ENCODE measurements around the gene CFAP45. TPM values are rescaled to one million over a fixed set of nuclear protein-coding genes. Genes with fewer than 3 reads are reported as not detected.

The CFAP45 gene
- total and polyA plus RNA-seq, 3 experiments from 2014 or later = 0.18 to 1.2 (median 0.75) TPM

DNA sequence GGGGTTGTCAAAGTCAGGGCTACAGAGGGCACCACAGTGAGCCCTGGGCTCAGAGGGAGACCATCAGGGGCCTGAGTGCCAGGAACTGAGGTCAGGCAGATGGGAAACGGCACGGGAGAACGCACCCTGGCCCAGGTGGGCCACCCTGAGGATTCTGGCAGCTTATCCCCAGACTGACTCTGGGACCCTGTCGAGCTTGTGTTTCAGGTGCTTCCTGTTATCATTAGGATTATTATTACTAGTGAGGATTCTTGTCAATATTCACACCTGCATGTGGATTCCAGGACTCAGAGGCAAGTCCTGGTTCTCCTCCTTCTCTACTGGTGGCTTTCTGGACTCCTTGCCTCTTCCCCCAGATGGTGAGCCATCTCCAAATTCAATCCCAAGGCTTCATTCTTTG lies 52.7 kb downstream of the CFAP45 start:
- Histone ChIP-seq H3K4me1 (ENCODE audit: insufficient read depth, low read length) (no peaks in the 10 kb centered on the region), H3K36me3 (ENCODE audit: insufficient read depth, low read length) (no peaks in the 10 kb centered on the region), H3K9me3 (ENCODE audit: low read length) (no peaks in the 10 kb centered on the region), H3K27me3 (ENCODE audit: insufficient read depth, low read length, poor library complexity, severe bottlenecking) (no peaks in the 10 kb centered on the region), H3K27ac (ENCODE audit: low read depth, low read length) (no peak overlapping the region), H3K4me3 (ENCODE audit: low read length) (no peak overlapping the region)
- H3K4me1 Mint-ChIP-seq = peaks cover 24 to 33% (median 24%) of the 10 kb centered on the region in 3 donors
- peaks cover 0 to 2% (median 0%) of the 10 kb centered on the region in 3 donors for H3K36me3 Mint-ChIP-seq
- H3K4me3 Mint-ChIP-seq = no peak overlapping the region
- POLR2A ChIA-PET = no interaction called here
- CTCF ChIA-PET = no interaction called here
- H3K27me3 Mint-ChIP-seq = no peaks in the 10 kb centered on the region
- DNase-seq = no peak
- no peak overlapping the region for H3K27ac Mint-ChIP-seq
- no peaks in the 10 kb centered on the region for H3K9me3 Mint-ChIP-seq

DNA sequence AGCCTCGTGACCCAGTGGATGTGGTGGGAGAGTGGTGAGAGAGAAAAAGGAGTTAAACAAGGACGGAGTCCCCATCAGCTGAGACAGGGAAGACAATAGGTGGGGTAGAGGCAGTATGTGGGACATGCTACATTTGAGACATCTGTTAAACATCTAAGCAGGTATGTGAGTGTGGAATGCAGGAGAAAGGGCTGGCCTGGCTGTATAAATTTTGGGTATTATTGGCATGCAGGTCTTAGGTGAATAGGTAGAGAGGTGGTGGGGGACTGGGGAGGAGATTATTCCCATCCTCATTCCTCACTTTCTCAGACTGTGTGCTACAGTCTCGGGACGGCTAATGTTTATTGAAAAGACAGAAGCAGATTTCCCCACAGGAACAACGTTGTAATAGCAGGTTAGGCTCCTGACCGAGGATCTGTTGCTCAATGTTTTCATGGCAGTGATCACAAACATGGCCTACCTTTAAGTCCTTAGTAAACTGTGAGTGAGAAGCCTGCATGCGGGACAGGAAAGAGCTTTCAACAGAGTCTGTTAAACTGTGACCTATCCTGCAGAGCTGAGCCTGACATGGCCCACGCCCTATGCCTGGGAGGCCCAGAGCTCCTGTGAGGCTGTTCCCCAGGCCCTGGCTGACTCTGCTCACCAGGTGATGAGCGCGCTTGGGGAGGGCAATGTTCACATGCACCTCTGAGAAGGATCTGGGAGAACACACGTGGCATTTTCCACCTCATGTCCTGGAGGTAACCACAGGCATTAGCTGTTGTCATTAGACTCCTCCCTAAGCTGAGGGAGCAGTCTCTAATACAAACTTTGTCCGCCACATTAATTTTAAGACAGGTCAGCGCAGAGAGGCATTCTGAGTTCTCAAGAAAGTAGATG lies 54.0 kb downstream of the CFAP45 start:
- CTCF ChIA-PET = no interaction called here
- Histone ChIP-seq H3K36me3 (ENCODE audit: insufficient read depth, low read length) (no peaks in the 10 kb centered on the region), H3K4me3 (ENCODE audit: low read length) (no peak overlapping the region), H3K9me3 (ENCODE audit: low read length) (no peaks in the 10 kb centered on the region), H3K4me1 (ENCODE audit: insufficient read depth, low read length) (no peaks in the 10 kb centered on the region), H3K27ac (ENCODE audit: low read depth, low read length) (no peak overlapping the region), H3K27me3 (ENCODE audit: insufficient read depth, low read length, poor library complexity, severe bottlenecking) (no peaks in the 10 kb centered on the region)
- DNase-seq = no peak
- H3K36me3 Mint-ChIP-seq = peaks cover 0 to 8% (median 3%) of the 10 kb centered on the region in 3 donors
- no peaks in the 10 kb centered on the region for H3K27me3 Mint-ChIP-seq
- POLR2A ChIA-PET = no interaction called here
- peaks cover 16 to 26% (median 22%) of the 10 kb centered on the region in 3 donors for H3K4me1 Mint-ChIP-seq
- no peaks in the 10 kb centered on the region for H3K9me3 Mint-ChIP-seq
- peak overlapping the region in 2 of 8 donors; percentile 48 to 80 for H3K27ac Mint-ChIP-seq
- no peak overlapping the region for H3K4me3 Mint-ChIP-seq

DNA sequence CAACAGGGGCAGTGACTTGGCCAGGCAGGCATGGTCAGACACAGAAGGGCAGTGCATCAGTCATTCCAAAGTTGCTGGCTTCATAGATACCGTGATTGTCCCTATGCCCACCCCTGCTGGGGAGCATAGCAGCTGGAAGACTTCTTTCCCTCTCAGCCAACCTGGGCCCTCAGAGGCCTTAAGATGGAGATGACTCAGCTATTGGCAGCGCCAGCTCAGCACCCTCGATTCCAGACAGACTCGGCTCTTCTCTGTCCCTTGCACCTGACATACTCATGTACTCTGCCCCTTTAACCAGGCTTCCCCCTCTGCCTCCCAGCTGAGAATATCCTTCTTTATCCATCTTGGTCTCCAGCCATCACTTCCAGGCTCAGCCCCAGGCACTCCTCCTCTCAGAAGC lies 56.5 kb downstream of the CFAP45 start:
- Histone ChIP-seq H3K27ac (ENCODE audit: low read depth, low read length) (no peak overlapping the region), H3K9me3 (ENCODE audit: low read length) (no peaks in the 10 kb centered on the region), H3K4me1 (ENCODE audit: insufficient read depth, low read length) (no peaks in the 10 kb centered on the region), H3K27me3 (ENCODE audit: insufficient read depth, low read length, poor library complexity, severe bottlenecking) (no peaks in the 10 kb centered on the region), H3K36me3 (ENCODE audit: insufficient read depth, low read length) (no peaks in the 10 kb centered on the region), H3K4me3 (ENCODE audit: low read length) (no peak overlapping the region)
- H3K4me3 Mint-ChIP-seq = no peak overlapping the region
- H3K4me1 Mint-ChIP-seq = peaks cover 9 to 20% (median 10%) of the 10 kb centered on the region in 3 donors
- DNase-seq = no peak
- H3K36me3 Mint-ChIP-seq = peaks cover 0 to 8% (median 5%) of the 10 kb centered on the region in 3 donors
- ChIA-PET POLR2A (no interaction called here), CTCF (no interaction called here)
- no peaks in the 10 kb centered on the region for H3K9me3 Mint-ChIP-seq
- no peak overlapping the region for H3K27ac Mint-ChIP-seq
- no peaks in the 10 kb centered on the region for H3K27me3 Mint-ChIP-seq

DNA sequence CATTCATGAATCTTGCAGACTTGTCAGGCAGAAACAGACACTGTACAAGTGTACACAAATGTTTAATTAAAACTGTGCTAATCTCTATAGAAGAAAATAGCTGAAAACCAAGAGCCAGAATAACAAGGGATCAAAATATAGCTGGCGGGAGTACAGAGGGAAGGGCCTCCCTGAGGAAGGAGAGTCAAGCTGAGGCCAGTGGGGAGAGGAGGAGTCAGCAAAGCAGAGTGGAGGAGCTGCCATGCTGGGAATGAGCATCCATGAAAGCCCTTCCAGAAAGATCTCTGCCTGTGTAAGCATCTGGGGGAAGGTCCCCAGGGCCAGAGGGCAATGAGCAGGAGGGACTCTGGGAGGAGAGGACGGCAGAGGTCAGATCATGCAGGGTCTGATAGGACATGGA lies 58.2 kb downstream of the CFAP45 start:
- no peaks in the 10 kb centered on the region for H3K9me3 ChIP-seq (ENCODE audit: low read length)
- Mint-ChIP-seq H3K4me1 (peaks cover 4 to 23% (median 6%) of the 10 kb centered on the region in 3 donors), H3K4me3 (no peak overlapping the region), H3K9me3 (no peaks in the 10 kb centered on the region), H3K36me3 (peaks cover 4 to 15% (median 13%) of the 10 kb centered on the region in 3 donors), H3K27me3 (peaks cover 0 to 3% of the 10 kb centered on the region in 2 donors), H3K27ac (peak overlapping the region in 1 of 8 donors; percentile 6)
- H3K36me3 ChIP-seq (ENCODE audit: insufficient read depth, low read length) = no peaks in the 10 kb centered on the region
- no peak overlapping the region for H3K27ac ChIP-seq (ENCODE audit: low read depth, low read length)
- no peak for DNase-seq
- H3K4me3 ChIP-seq (ENCODE audit: low read length) = no peak overlapping the region
- ChIA-PET CTCF (no interaction called here), POLR2A (no interaction called here)
- H3K27me3 ChIP-seq (ENCODE audit: insufficient read depth, low read length, poor library complexity, severe bottlenecking) = no peaks in the 10 kb centered on the region
- H3K4me1 ChIP-seq (ENCODE audit: insufficient read depth, low read length) = no peaks in the 10 kb centered on the region

DNA sequence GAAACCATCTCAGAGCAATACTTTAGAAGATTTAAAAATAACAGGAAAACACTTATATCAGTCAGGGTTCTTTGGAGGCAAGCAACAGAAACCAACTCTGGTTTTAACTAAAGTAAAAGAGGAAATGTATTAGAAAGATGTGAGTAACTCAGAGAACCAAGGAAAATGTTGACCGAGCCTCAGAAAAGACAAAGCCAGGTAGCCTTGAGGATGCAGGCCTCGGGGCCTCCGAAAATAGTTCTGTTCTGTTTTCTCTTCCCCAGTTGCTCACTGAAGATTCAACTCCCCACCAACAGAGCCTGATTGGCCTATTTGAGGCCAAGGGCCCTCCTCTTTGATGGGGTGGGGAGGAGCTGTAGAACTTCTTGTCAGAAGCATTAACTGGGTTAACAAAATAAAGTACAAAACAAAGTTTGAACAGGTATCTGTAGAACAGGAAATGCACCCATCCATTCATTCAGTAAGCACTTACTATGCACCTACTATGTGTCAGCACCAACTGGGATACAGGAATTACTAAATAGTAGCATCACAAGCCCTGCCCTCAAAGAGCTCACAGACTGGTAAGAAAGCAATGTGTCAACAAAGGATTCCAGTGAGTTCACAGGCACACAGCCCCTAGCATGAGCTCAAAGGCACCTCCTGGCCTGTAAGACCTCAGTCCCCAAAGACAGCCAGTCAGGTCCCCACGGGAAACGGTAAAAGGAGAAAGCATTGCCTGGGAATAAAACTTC lies 60.7 kb downstream of the CFAP45 start:
- Mint-ChIP-seq H3K9me3 (peaks cover 0 to 2% (median 0%) of the 10 kb centered on the region in 5 donors), H3K27me3 (peaks cover 0 to 3% of the 10 kb centered on the region in 2 donors), H3K4me1 (peaks cover 4 to 23% (median 4%) of the 10 kb centered on the region in 3 donors), H3K4me3 (no peak overlapping the region), H3K27ac (no peak overlapping the region), H3K36me3 (peaks cover 11 to 27% (median 22%) of the 10 kb centered on the region in 3 donors)
- Histone ChIP-seq H3K36me3 (ENCODE audit: insufficient read depth, low read length) (no peaks in the 10 kb centered on the region), H3K4me1 (ENCODE audit: insufficient read depth, low read length) (no peaks in the 10 kb centered on the region), H3K27me3 (ENCODE audit: insufficient read depth, low read length, poor library complexity, severe bottlenecking) (no peaks in the 10 kb centered on the region), H3K4me3 (ENCODE audit: low read length) (no peak overlapping the region), H3K9me3 (ENCODE audit: low read length) (no peaks in the 10 kb centered on the region), H3K27ac (ENCODE audit: low read depth, low read length) (no peak overlapping the region)
- CTCF ChIA-PET = no interaction called here
- POLR2A ChIA-PET = no interaction called here
- no peak for DNase-seq

DNA sequence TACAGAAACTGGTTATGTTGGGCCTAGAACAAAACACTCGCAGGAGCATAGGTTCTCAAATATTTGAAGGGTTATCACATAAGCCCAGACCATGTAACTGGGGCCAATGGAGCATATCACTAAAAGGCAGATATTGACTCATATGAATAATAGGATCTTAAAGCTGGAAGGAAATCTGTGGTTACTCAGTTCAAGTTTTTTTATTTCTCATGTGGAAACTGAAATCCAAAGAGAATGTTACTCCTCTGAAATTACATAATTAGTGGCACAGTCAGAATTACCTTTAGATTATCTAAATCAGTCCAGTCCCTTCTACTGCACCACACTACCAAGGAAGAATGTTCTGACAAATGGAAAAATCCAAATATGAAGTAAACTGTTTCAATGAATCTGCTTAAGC lies 61.2 kb downstream of the CFAP45 start:
- Mint-ChIP-seq H3K4me1 (peaks cover 4 to 23% (median 4%) of the 10 kb centered on the region in 3 donors), H3K4me3 (no peak overlapping the region), H3K27me3 (peaks cover 0 to 3% of the 10 kb centered on the region in 2 donors), H3K27ac (no peak overlapping the region), H3K36me3 (peaks cover 13 to 27% (median 24%) of the 10 kb centered on the region in 3 donors), H3K9me3 (peaks cover 0 to 2% (median 0%) of the 10 kb centered on the region in 5 donors)
- Histone ChIP-seq H3K27me3 (ENCODE audit: insufficient read depth, low read length, poor library complexity, severe bottlenecking) (no peaks in the 10 kb centered on the region), H3K9me3 (ENCODE audit: low read length) (no peaks in the 10 kb centered on the region), H3K27ac (ENCODE audit: low read depth, low read length) (no peak overlapping the region), H3K36me3 (ENCODE audit: insufficient read depth, low read length) (no peaks in the 10 kb centered on the region), H3K4me3 (ENCODE audit: low read length) (no peak overlapping the region), H3K4me1 (ENCODE audit: insufficient read depth, low read length) (no peaks in the 10 kb centered on the region)
- no peak for DNase-seq
- ChIA-PET POLR2A (no interaction called here), CTCF (no interaction called here)

DNA sequence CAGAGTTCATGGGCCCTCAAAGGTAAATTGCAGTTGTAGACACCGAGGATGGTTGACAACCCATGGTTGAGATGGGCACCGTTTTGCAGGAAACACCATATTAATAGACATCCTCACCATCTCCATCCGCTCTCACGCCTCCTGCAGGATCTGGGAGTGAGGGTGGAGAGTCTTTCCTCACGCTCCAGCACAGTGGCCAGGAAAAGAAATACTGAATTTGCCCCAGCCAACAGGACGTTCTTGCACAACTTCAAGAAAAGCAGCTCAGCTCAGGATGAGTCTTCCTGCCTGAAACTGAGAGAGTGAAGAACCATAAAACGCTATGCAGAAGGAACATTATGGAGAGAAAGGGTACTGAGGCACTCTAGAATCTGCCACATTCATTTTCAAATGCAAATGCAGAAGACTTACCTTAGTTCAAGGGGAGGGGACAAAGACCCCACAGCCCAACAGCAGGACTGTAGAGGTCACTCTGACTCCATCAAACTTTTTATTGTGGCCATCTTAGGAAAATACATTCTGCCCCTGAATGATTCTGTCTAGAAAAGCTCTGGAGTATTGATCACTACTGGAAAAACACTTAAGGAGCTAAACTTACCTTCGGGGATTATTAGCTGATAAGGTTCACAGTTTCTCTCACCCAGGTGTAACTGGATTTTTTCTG lies 64.0 kb downstream of the CFAP45 start:
- CTCF ChIA-PET = interaction anchor here (0.8 kb wide), 1 partner anchor 18 kb away, joined by 3 read pairs; no protein-coding TSS in a partner anchor
- POLR2A ChIA-PET = no interaction called here

More for the DNA sequence above, 64.0 kb downstream of the CFAP45 start:
- Mint-ChIP-seq H3K27me3 (peaks cover 0 to 3% of the 10 kb centered on the region in 2 donors), H3K4me1 (peaks cover 5 to 20% (median 8%) of the 10 kb centered on the region in 3 donors), H3K4me3 (no peak overlapping the region), H3K9me3 (peaks cover 0 to 2% (median 0%) of the 10 kb centered on the region in 5 donors), H3K36me3 (peaks cover 17 to 27% (median 19%) of the 10 kb centered on the region in 3 donors), H3K27ac (peak overlapping the region in 1 of 8 donors; percentile 63)
- no peaks in the 10 kb centered on the region for H3K27me3 ChIP-seq (ENCODE audit: insufficient read depth, low read length, poor library complexity, severe bottlenecking)
- H3K27ac ChIP-seq (ENCODE audit: low read depth, low read length) = no peak overlapping the region
- H3K36me3 ChIP-seq (ENCODE audit: insufficient read depth, low read length) = no peaks in the 10 kb centered on the region
- H3K4me3 ChIP-seq (ENCODE audit: low read length) = no peak overlapping the region
- no peak for DNase-seq
- no peaks in the 10 kb centered on the region for H3K9me3 ChIP-seq (ENCODE audit: low read length)
- no peaks in the 10 kb centered on the region for H3K4me1 ChIP-seq (ENCODE audit: insufficient read depth, low read length)
